Fibroblast of lung (primary cell): ENCODE results near the gene GABBR2. TPM values are rescaled to one million over a fixed set of nuclear protein-coding genes. Genes with fewer than 3 reads are reported as not detected.

Experiments used
- DNase-seq, 2 donors: peaks; one replicate each; pipeline versions ENCODE4 v3.0.0 to v3.0.0-alpha.2; 2010; ENCODE audit warnings: low read depth in 2 of 2
- H2AFZ ChIP-seq: 2 replicates; pipeline ENCODE4 v1.5.1; 2012; ENCODE audit warnings: low read length, control low read depth, inconsistent platforms
- H3K27ac ChIP-seq: 2 replicates; pipeline ENCODE4 v1.5.1; 2011; ENCODE audit warnings: low read length, control low read depth; ENCODE audit not compliant: insufficient read depth
- H3K27me3 ChIP-seq: 2 replicates; pipeline ENCODE4 v1.5.1; 2011; ENCODE audit warnings: mild to moderate bottlenecking, low read length; ENCODE audit not compliant: control insufficient read depth, insufficient read depth
- H3K36me3 ChIP-seq: 2 replicates; pipeline ENCODE4 v1.5.1; 2011; ENCODE audit warnings: low read length; ENCODE audit not compliant: control insufficient read depth, insufficient read depth
- H3K4me1 ChIP-seq: 2 replicates; pipeline ENCODE4 v1.5.1; 2011; ENCODE audit warnings: low read length; ENCODE audit not compliant: control insufficient read depth, insufficient read depth; ENCODE audit errors: extremely low read depth
- H3K4me2 ChIP-seq: 2 replicates; pipeline ENCODE4 v1.5.1; 2011; ENCODE audit warnings: low read length, control low read depth; ENCODE audit not compliant: insufficient read depth; ENCODE audit errors: extremely low read depth
- H3K4me3 ChIP-seq, 4 experiments: fragments of 200-600 bp in 1 of 4; sonication (generic) in 1 of 4; replicated peaks in 1 of 4; 2 replicates each; pipeline ENCODE4 v1.5.1; 2011 to 2016; ENCODE audit warnings: low read length in 4 of 4, low read depth in 3 of 4, mild to moderate bottlenecking in 3 of 4, control low read depth in 2 of 4, inconsistent platforms in 1 of 4, mixed read lengths in 1 of 4; ENCODE audit not compliant: insufficient read depth in 1 of 4; ENCODE audit errors: control extremely low read depth in 1 of 4
- H3K79me2 ChIP-seq: 2 replicates; pipeline ENCODE4 v1.5.1; 2012; ENCODE audit warnings: mild to moderate bottlenecking, low read length, inconsistent platforms; ENCODE audit not compliant: control insufficient read depth, insufficient read depth
- H3K9ac ChIP-seq: 2 replicates; pipeline ENCODE4 v1.5.1; 2011; ENCODE audit warnings: mild to moderate bottlenecking, low read length, control low read depth; ENCODE audit not compliant: insufficient read depth
- H3K9me3 ChIP-seq: 2 replicates; pipeline ENCODE4 v1.5.1; 2012; ENCODE audit warnings: low read depth, low read length; ENCODE audit not compliant: control insufficient read depth, insufficient read depth
- H4K20me1 ChIP-seq: 2 replicates; pipeline ENCODE4 v1.5.1; 2011; ENCODE audit warnings: low read length; ENCODE audit not compliant: control insufficient read depth, insufficient read depth; ENCODE audit errors: extremely low read depth
- CTCF ChIP-seq, 2 donors: IDR thresholded peaks in 1 of 2; conservative IDR thresholded peaks in 1 of 2; 1 replicate in 1 of 2; 2 replicates in 1 of 2; pipeline ENCODE4 v1.5.1; 2011 to 2012; ENCODE audit warnings: low read length in 2 of 2, control low read depth in 1 of 2, inconsistent platforms in 1 of 2, low read depth in 1 of 2, mild to moderate bottlenecking in 1 of 2
- EZH2 ChIP-seq: IDR thresholded peaks from 2 replicates; pipeline ENCODE4 v1.5.1; 2012; ENCODE audit warnings: low read length, control low read depth, mild to moderate bottlenecking; ENCODE audit errors: missing control alignments
- polyA plus RNA-seq, 2 donors: library from polyadenylated mRNA; depleted of rRNA in 1 of 2; stranded (reverse) in 1 of 2; unstranded in 1 of 2; fragments of >200 nt; gene quantifications; 2 replicates each; pipeline ENCODE4 v1.2.1, GENCODE V29; 2011 to 2012; ENCODE audit warnings: missing spikeins in 1 of 2
- total RNA-seq: library from RNA; depleted of rRNA; stranded (reverse); fragments of >200 nt; gene quantifications from 2 replicates; pipeline ENCODE4 v1.2.1, GENCODE V29; 2014

GABBR2 gene
- total and polyA plus RNA-seq, 2 donors (not counting 1 experiment from before 2014, with no cell fraction given): 0.32 to 0.33 TPM

GRCh38 chr9:98372077-98372836, 336.5 kb downstream of the GABBR2 start:
- Histone ChIP-seq H3K9ac (no peak overlapping the region), H2AFZ (no peak overlapping the region)

GRCh38 chr9:98370976-98371315, 337.8 kb downstream of the GABBR2 start:
- H3K4me1 ChIP-seq: peaks cover 13% of the 10 kb centered on the region
- no peak overlapping the region for H3K27ac ChIP-seq
- no peak for TF ChIP-seq EZH2
- TF ChIP-seq CTCF (conservative IDR thresholded peaks at IDR 0.05 in 1 of 2, IDR thresholded peaks at IDR 0.05 in 1 of 2; ENCODE audit: low read depth in 1 of 2, low read length in 2 of 2): no peak

More at GRCh38 chr9:98372077-98372836, 336.5 kb downstream of the GABBR2 start:
- no peak for TF ChIP-seq CTCF (conservative IDR thresholded peaks at IDR 0.05 in 1 of 2, IDR thresholded peaks at IDR 0.05 in 1 of 2; ENCODE audit: low read depth in 1 of 2, low read length in 2 of 2)
- no peak for TF ChIP-seq EZH2
- Histone ChIP-seq H3K4me1 (peaks cover 13% of the 10 kb centered on the region), H4K20me1 (no peaks in the 10 kb centered on the region), H3K27me3 (no peaks in the 10 kb centered on the region), H3K27ac (no peak overlapping the region), H3K9me3 (no peaks in the 10 kb centered on the region), H3K36me3 (no peaks in the 10 kb centered on the region), H3K4me2 (no peak overlapping the region), H3K4me3 (no peak overlapping the region), H3K79me2 (no peaks in the 10 kb centered on the region)
- no peak for DNase-seq

GRCh38 chr9:98370300-98370975, 338.3 kb downstream of the GABBR2 start:
- DNase-seq: no peak
- H4K20me1 ChIP-seq: no peaks in the 10 kb centered on the region
- H3K4me2 ChIP-seq: no peak overlapping the region
- peaks cover 13% of the 10 kb centered on the region for H3K4me1 ChIP-seq
- no peak overlapping the region for H2AFZ ChIP-seq
- TF ChIP-seq EZH2 (no peak), CTCF (conservative IDR thresholded peaks at IDR 0.05 in 1 of 2, IDR thresholded peaks at IDR 0.05 in 1 of 2; ENCODE audit: low read depth in 1 of 2, low read length in 2 of 2) (no peak)
- H3K27ac ChIP-seq: no peak overlapping the region
- H3K9ac ChIP-seq: no peak overlapping the region
- H3K27me3 ChIP-seq: no peaks in the 10 kb centered on the region
- no peaks in the 10 kb centered on the region for H3K9me3 ChIP-seq
- no peaks in the 10 kb centered on the region for H3K36me3 ChIP-seq
- no peaks in the 10 kb centered on the region for H3K79me2 ChIP-seq
- no peak overlapping the region for H3K4me3 ChIP-seq

More at GRCh38 chr9:98370976-98371315, 337.8 kb downstream of the GABBR2 start:
- no peak overlapping the region for H2AFZ ChIP-seq
- no peak overlapping the region for H3K9ac ChIP-seq
- no peaks in the 10 kb centered on the region for H3K9me3 ChIP-seq
- no peak for DNase-seq
- no peak overlapping the region for H3K4me3 ChIP-seq
- no peaks in the 10 kb centered on the region for H4K20me1 ChIP-seq
- no peak overlapping the region for H3K4me2 ChIP-seq
- no peaks in the 10 kb centered on the region for H3K36me3 ChIP-seq
- H3K79me2 ChIP-seq: no peaks in the 10 kb centered on the region
- no peaks in the 10 kb centered on the region for H3K27me3 ChIP-seq
